Measurements from ENCODE around the gene TSC1. TPM values are rescaled to one million over a fixed set of nuclear protein-coding genes. Genes with fewer than 3 reads are reported as not detected.

Gene TSC1
- total and polyA plus RNA-seq, 2 experiments from 2014 or later, result 21.1 to 52.3 TPM

DNA sequence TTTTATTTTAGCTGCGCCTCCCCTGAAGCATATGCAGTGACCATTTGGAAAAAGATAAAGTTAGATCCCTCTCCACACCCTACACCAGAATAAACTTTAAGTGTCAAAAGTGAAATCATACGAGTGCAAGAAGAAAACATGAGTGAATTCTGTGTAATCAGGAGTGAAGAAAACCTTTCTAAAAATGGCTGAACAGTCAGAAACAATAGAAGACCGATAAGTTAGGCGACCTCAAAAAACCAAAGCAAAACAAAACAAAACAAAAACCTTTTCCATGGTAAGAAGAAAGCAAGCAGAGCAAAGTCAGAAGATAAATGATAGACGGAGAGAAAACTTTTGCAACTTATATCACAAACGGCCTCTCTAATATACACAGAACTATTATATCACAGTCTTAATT lies 16.6 kb upstream of the TSC1 start:
- Histone ChIP-seq H3K4me3 (no peak overlapping the region), H3K36me3 (no peaks in the 10 kb centered on the region), H3K4me1 (ENCODE audit: low read depth) (no peaks in the 10 kb centered on the region), H3K9me3 (ENCODE audit: low read depth) (no peaks in the 10 kb centered on the region), H3K27me3 (no peaks in the 10 kb centered on the region), H3K27ac (no peak overlapping the region)
- TF ChIP-seq, protein P1, sequence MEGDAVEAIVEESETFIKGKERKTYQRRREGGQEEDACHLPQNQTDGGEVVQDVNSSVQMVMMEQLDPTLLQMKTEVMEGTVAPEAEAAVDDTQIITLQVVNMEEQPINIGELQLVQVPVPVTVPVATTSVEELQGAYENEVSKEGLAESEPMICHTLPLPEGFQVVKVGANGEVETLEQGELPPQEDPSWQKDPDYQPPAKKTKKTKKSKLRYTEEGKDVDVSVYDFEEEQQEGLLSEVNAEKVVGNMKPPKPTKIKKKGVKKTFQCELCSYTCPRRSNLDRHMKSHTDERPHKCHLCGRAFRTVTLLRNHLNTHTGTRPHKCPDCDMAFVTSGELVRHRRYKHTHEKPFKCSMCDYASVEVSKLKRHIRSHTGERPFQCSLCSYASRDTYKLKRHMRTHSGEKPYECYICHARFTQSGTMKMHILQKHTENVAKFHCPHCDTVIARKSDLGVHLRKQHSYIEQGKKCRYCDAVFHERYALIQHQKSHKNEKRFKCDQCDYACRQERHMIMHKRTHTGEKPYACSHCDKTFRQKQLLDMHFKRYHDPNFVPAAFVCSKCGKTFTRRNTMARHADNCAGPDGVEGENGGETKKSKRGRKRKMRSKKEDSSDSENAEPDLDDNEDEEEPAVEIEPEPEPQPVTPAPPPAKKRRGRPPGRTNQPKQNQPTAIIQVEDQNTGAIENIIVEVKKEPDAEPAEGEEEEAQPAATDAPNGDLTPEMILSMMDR (IDR thresholded peaks at IDR 0.05; ENCODE audit: low read depth, low read length), result no peak
- no peak for DNase-seq (ENCODE audit: low read depth in 1 of 2, low spot score in 1 of 2)

- H3K27me3 ChIP-seq, result no peaks in the 10 kb centered on the region
- no peak overlapping the region for H3K4me3 ChIP-seq
- no peaks in the 10 kb centered on the region for H3K4me1 ChIP-seq (ENCODE audit: low read depth)
Observed at GRCh38 chr9:132957805-132958204, 13.4 kb upstream of the TSC1 start.

DNA sequence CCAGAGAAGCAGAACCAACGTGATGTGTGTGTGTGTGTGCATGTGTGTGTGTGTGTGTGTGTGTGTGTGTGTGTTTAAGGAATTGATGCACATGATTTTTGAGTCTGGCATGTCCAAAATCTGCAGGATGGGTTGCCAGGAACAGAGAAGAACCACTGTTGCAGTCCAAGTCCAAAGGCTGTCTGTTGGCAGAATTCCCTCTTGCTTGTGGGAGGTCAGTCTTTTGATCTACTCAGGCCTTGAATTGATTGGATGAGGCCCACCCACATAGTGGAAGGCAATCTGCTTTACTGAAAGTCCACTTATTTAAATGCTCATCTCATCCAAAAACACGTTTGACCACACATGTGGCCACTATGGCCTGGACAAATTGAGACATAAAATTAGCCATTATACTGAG lies 11.4 kb upstream of the TSC1 start:
- no peak overlapping the region for H3K4me3 ChIP-seq
- H3K27ac ChIP-seq, result no peak overlapping the region
- TF ChIP-seq, protein P1 (IDR thresholded peaks at IDR 0.05; ENCODE audit: low read depth, low read length), result no peak
- no peaks in the 10 kb centered on the region for H3K4me1 ChIP-seq (ENCODE audit: low read depth)
- H3K9me3 ChIP-seq (ENCODE audit: low read depth), result no peaks in the 10 kb centered on the region
- no peaks in the 10 kb centered on the region for H3K27me3 ChIP-seq
- DNase-seq (ENCODE audit: low read depth in 1 of 2, low spot score in 1 of 2), result no peak
- no peaks in the 10 kb centered on the region for H3K36me3 ChIP-seq

More at GRCh38 chr9:132957805-132958204, 13.4 kb upstream of the TSC1 start:
- H3K9me3 ChIP-seq (ENCODE audit: low read depth), result no peaks in the 10 kb centered on the region
- TF ChIP-seq, protein P1 (IDR thresholded peaks at IDR 0.05; ENCODE audit: low read depth, low read length), result no peak
- no peak for DNase-seq (ENCODE audit: low read depth in 1 of 2, low spot score in 1 of 2)
- H3K27ac ChIP-seq, result no peak overlapping the region
- H3K36me3 ChIP-seq, result no peaks in the 10 kb centered on the region

DNA sequence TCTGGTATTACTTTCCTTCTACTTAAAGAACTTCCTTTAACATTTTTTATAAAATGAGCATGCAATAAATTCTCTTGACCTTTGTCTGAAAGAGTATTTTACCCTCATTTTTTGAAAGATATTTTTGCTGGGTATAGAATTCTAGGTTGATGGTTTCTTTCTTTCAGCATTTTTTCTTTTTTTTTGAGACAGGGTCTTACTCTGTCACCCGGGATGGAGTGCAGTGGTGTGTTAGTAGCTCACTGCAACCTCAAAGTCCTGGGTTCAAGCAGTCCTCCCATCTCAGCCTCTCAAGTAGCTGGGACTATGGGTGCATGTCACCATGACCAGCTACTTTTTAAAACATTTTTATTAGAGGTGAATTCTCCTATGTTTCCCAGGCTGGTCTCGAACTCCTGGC lies 10.7 kb upstream of the TSC1 start:
- Histone ChIP-seq H3K27me3 (no peaks in the 10 kb centered on the region), H3K36me3 (no peaks in the 10 kb centered on the region), H3K4me1 (ENCODE audit: low read depth) (no peaks in the 10 kb centered on the region), H3K27ac (no peak overlapping the region), H3K9me3 (ENCODE audit: low read depth) (no peaks in the 10 kb centered on the region), H3K4me3 (no peak overlapping the region)
- TF ChIP-seq, protein P1 (IDR thresholded peaks at IDR 0.05; ENCODE audit: low read depth, low read length), result no peak
- no peak for DNase-seq (ENCODE audit: low read depth in 1 of 2, low spot score in 1 of 2)

DNA sequence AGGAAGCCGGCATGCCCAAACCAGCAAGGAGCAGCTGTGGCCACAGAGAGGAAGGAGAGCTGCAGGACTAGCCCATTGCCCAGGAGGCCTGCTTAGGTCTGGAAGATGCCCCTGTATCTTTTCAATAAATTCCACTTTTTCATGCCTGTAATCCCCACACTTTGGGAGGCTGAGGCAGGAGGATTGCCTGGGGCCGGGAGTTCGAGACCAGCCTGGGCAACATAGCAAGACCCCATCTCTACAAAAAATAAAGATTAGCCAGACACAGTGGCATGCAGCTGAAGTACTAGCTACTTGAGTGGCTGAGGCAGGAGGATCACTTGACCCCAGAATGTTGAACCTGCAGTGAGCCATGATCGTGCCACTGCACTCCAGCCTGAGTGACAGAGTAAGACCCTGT lies 5.3 kb upstream of the TSC1 start:
- Histone ChIP-seq H3K36me3 (no peaks in the 10 kb centered on the region), H3K9me3 (ENCODE audit: low read depth) (no peaks in the 10 kb centered on the region), H3K4me3 (no peak overlapping the region), H3K27ac (no peak overlapping the region), H3K4me1 (ENCODE audit: low read depth) (peaks cover 11% of the 10 kb centered on the region), H3K27me3 (no peaks in the 10 kb centered on the region)
- TF ChIP-seq, protein P1 (IDR thresholded peaks at IDR 0.05; ENCODE audit: low read depth, low read length), result no peak
- DNase-seq (ENCODE audit: low read depth in 1 of 2, low spot score in 1 of 2), result no peak

Measured in cardiac muscle cell (in vitro differentiated cells and primary cell).